ENCODE measurements around the gene RABIF.

Gene RABIF

DNA sequence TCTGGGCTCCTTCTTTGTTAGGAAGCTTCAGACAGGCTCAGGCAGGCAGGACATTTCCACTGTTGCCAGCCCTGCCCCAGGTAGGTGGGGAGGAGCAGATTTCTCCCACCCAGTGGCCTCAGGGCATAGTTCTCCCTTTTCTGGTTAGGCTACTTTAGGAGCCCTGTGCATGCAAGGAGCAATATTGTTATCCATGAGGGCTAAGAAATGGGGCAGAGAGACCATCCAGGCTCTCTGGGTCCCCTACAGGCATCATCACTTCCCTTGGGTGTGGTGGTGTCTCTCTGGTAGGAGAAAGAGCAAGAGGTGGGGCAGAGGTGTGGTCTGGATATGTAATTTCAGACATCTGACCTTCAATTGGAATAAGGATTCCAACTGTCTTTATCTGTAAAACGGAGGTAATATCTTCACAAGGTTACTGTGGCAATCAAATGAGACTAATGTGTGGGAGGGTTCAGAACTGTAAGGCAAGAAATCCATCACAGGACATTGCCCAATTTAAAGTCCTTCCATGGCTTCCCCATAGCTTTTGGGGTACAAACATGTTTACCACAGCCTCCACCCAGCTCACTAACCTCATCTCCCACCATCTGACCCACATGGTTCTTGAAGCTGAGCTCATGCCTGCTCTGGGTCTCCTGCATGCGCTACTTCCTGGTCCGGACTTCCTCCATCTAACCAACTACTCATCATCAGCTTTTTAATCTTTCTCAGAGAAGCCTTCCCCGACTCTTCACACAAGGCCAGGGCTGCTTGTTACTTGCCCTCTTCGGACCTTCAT, 52.1 kb downstream of the RABIF start:
- Histone ChIP-seq H4K20me1 (ENCODE audit: low read depth, low read length) (no peaks in the 10 kb centered on the region), H3K9me3 (ENCODE audit: insufficient read depth, low read length) (no peaks in the 10 kb centered on the region), H3K9ac (ENCODE audit: low read length) (no peak overlapping the region), H2AFZ (ENCODE audit: low read depth, low read length, severe bottlenecking) (no peak overlapping the region), H3K4me2 (ENCODE audit: low read depth, low read length, poor library complexity, severe bottlenecking) (no peak overlapping the region), H3K79me2 (ENCODE audit: insufficient read depth, low read length) (no peaks in the 10 kb centered on the region), H3K27me3 (ENCODE audit: low read length) (no peaks in the 10 kb centered on the region), H3K36me3 (ENCODE audit: low read length) (no peaks in the 10 kb centered on the region), H3K4me3 (ENCODE audit: insufficient read depth, low read length, poor library complexity, severe bottlenecking) (no peak overlapping the region), H3K9me2 (replicated peaks; ENCODE audit: insufficient read depth, low read length) (no peaks in the 10 kb centered on the region), H3F3A (ENCODE audit: insufficient read depth) (no peaks in the 10 kb centered on the region), H3K27ac (ENCODE audit: low read depth, low read length) (no peak overlapping the region)
- no peak for TF ChIP-seq EZH2phosphoT487 (conservative IDR thresholded peaks at IDR 0.05; ENCODE audit: low read length)
- no peak for TF ChIP-seq CTCF (IDR thresholded peaks at IDR 0.05; ENCODE audit: insufficient read depth, low read length, poor library complexity, severe bottlenecking)

GRCh38 chr1:202835548-202836072, 53.3 kb downstream of the RABIF start:
- Histone ChIP-seq H3K79me2 (ENCODE audit: insufficient read depth, low read length) (no peaks in the 10 kb centered on the region), H3F3A (ENCODE audit: insufficient read depth) (no peaks in the 10 kb centered on the region), H3K4me2 (ENCODE audit: low read depth, low read length, poor library complexity, severe bottlenecking) (no peak overlapping the region), H4K20me1 (ENCODE audit: low read depth, low read length) (no peaks in the 10 kb centered on the region), H3K9me2 (replicated peaks; ENCODE audit: insufficient read depth, low read length) (no peaks in the 10 kb centered on the region), H2AFZ (ENCODE audit: low read depth, low read length, severe bottlenecking) (no peak overlapping the region), H3K9me3 (ENCODE audit: insufficient read depth, low read length) (no peaks in the 10 kb centered on the region), H3K4me3 (ENCODE audit: insufficient read depth, low read length, poor library complexity, severe bottlenecking) (no peak overlapping the region), H3K27me3 (ENCODE audit: low read length) (no peaks in the 10 kb centered on the region), H3K9ac (ENCODE audit: low read length) (no peak overlapping the region), H3K36me3 (ENCODE audit: low read length) (no peaks in the 10 kb centered on the region), H3K27ac (ENCODE audit: low read depth, low read length) (no peak overlapping the region)
- TF ChIP-seq CTCF (IDR thresholded peaks at IDR 0.05; ENCODE audit: insufficient read depth, low read length, poor library complexity, severe bottlenecking) (no peak), EZH2phosphoT487 (conservative IDR thresholded peaks at IDR 0.05; ENCODE audit: low read length) (no peak)

DNA sequence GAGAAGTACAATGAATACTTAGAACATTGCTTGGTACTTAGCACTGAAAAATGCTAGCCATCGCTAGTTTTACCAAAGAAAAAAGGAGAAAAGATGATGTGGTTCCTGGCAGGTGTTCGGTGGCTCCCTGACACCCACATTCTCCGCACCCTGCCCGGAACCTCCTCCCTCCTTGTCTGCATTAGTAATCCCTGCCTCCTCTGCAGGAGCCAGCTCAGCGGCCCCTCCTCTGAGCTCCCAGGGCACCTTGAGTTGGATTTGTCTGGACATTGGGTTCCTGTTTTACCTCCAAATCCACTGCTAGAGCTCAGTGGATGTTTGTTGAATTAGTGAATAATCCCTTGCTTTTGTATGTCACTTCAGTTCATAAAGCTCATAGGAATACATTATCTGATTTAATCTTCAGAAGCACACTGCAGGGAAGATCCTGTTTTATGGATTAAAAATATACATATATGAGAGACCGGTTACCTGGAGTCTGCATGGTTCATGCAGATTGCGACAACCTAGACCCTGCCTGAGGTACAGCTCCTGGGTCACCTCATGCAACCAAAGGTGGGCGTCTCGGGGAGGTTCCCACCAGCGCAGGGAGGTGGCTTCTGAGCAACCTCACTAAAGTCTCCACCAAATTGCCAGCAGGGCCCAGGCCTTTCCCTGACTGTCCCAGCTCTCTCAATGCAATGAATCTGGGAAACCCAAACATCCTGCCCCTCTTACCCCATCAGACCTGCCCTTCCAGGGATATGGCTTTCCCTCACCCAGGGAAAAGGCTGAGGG, 54.0 kb downstream of the RABIF start:
- no peaks in the 10 kb centered on the region for H3K9me2 ChIP-seq (replicated peaks; ENCODE audit: insufficient read depth, low read length)
- no peaks in the 10 kb centered on the region for H4K20me1 ChIP-seq (ENCODE audit: low read depth, low read length)
- no peaks in the 10 kb centered on the region for H3K36me3 ChIP-seq (ENCODE audit: low read length)
- no peak overlapping the region for H2AFZ ChIP-seq (ENCODE audit: low read depth, low read length, severe bottlenecking)
- no peak overlapping the region for H3K4me2 ChIP-seq (ENCODE audit: low read depth, low read length, poor library complexity, severe bottlenecking)
- H3K9me3 ChIP-seq (ENCODE audit: insufficient read depth, low read length): no peaks in the 10 kb centered on the region
- no peak for TF ChIP-seq CTCF (IDR thresholded peaks at IDR 0.05; ENCODE audit: insufficient read depth, low read length, poor library complexity, severe bottlenecking)
- TF ChIP-seq EZH2phosphoT487 (conservative IDR thresholded peaks at IDR 0.05; ENCODE audit: low read length): no peak
- H3K27me3 ChIP-seq (ENCODE audit: low read length): no peaks in the 10 kb centered on the region
- no peak overlapping the region for H3K4me3 ChIP-seq (ENCODE audit: insufficient read depth, low read length, poor library complexity, severe bottlenecking)
- no peaks in the 10 kb centered on the region for H3K79me2 ChIP-seq (ENCODE audit: insufficient read depth, low read length)
- H3K27ac ChIP-seq (ENCODE audit: low read depth, low read length): no peak overlapping the region
- no peaks in the 10 kb centered on the region for H3F3A ChIP-seq (ENCODE audit: insufficient read depth)
- H3K9ac ChIP-seq (ENCODE audit: low read length): no peak overlapping the region

All from SU-DHL-6 (cell line).